Measurements from ENCODE around the gene TNP2. TPM values are rescaled to one million over a fixed set of nuclear protein-coding genes. Genes with fewer than 3 reads are reported as not detected.

Gene TNP2
- total RNA-seq: not detected

DNA sequence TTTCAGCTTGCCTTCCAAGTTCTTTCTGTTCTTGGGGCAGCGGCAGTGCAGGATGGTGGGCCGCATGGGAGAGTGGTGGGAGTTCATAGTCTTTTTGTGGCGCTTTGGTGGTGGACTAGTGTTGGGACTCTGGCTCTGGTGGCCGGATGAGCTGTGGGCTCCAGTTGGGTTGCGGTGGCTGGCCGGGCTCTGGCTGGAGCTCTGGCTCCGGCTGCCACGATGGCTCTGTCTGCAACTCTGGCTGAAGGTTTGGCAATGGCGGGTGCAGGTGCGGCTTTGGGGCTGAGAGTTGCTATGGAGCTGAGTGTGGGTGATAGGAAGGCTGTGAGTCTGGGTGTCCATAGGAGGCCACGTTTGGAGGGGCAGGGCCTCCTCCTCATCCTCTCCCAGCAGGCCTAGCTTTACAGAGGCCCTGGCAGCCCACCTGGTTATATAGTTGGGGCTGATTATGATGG lies at the start of gene TNP2:
TSS of gene TNP2 (minus strand) at position 405 of the 455 bp plus-strand sequence. CDS start at position 342, 63 bp downstream.
- CTCF ChIA-PET: interaction anchor here (0.6 kb wide), 1 partner anchor 1259 kb away, joined by 4 read pairs; no protein-coding TSS in a partner anchor
- Mint-ChIP-seq H3K36me3 (ENCODE audit: low read depth) (no peaks in the 10 kb centered on the region), H3K4me1 (ENCODE audit: low read depth) (peaks cover 11% of the 10 kb centered on the region)

DNA sequence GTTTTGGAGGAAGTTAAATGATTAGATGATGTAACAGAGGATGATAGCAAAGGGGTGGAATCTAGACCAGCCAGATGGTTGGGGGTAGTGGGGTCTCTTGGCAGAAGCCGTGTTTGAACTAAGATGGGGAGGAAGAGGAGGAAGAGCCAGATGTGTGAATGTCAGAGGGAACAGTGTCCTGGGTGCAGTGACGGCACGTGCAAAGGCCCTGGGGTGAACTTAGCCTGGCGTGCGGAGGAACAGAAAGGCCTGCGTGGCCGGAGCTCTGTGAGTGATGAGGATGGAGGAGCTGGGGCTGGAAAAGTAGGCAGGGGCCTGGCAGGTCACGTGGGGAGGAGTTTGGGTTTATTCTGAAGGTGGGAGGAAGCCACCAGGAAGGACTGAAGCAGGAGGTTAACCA lies 49.7 kb upstream of the TNP2 start:
- CTCF ChIA-PET: interaction anchor here (0.7 to 1.6 kb wide), 2 partner anchors 36 to 53 kb away, joined by 3 read pairs; no protein-coding TSS in a partner anchor
- no peaks in the 10 kb centered on the region for H3K27me3 Mint-ChIP-seq (ENCODE audit: low read depth)
- intact Hi-C loops (cut with micrococcal nuclease): no loop called here
- H3K27ac Mint-ChIP-seq: no peak overlapping the region
- no peaks in the 10 kb centered on the region for H3K4me1 Mint-ChIP-seq (ENCODE audit: low read depth)
- no peak for DNase-seq
- no peaks in the 10 kb centered on the region for H3K9me3 Mint-ChIP-seq
- H3K36me3 Mint-ChIP-seq (ENCODE audit: low read depth): no peaks in the 10 kb centered on the region
- H3K4me3 Mint-ChIP-seq: no peak overlapping the region

More for the DNA sequence above, at the start of gene TNP2:
- no peak for DNase-seq
- no peaks in the 10 kb centered on the region for H3K27me3 Mint-ChIP-seq (ENCODE audit: low read depth)
- no peaks in the 10 kb centered on the region for H3K9me3 Mint-ChIP-seq
- H3K4me3 Mint-ChIP-seq: no peak within 1 kb of the TSS
- no peak within 1 kb of the TSS for H3K27ac Mint-ChIP-seq
- intact Hi-C loops (cut with micrococcal nuclease): no loop called here

DNA sequence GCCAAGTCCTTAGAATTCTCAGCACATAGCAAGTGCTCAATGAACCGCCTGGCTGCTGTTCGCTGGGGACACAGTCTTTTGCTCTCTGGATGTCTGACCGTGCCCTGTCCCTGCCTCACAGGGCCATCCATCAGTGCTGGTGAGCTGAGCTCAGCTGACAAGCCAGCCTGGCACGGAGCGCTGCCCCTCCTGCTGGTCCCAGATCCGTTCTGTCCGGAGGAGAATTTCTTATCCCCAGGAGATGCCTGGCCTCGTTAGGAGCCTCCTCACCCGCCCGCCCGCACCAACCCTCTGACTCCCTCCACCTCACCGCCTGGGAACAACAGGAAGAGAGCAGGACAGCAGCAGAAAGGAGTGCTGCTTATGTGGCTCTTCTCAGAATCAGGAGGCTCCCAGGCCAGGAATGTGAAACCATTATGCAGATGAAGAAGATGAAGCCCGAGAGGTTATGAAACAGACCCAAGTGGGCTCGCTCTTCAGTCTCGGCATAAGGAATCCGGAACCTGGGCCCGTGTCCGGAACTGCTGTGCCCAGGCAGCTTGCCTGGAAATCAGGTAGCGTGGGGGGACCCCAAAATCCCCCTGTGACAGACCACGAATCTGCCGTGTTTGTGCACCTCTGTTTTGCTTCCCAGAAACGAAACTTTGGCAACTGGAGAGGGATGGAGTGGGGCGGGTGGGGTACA lies 47.3 kb upstream of the TNP2 start:
- Mint-ChIP-seq H3K27me3 (ENCODE audit: low read depth) (no peaks in the 10 kb centered on the region), H3K36me3 (ENCODE audit: low read depth) (no peaks in the 10 kb centered on the region), H3K27ac (no peak overlapping the region), H3K4me1 (ENCODE audit: low read depth) (peaks cover 17% of the 10 kb centered on the region), H3K4me3 (no peak overlapping the region), H3K9me3 (no peaks in the 10 kb centered on the region)
- intact Hi-C loops (cut with micrococcal nuclease): no loop called here
- CTCF ChIA-PET: no interaction called here
- DNase-seq: no peak

DNA sequence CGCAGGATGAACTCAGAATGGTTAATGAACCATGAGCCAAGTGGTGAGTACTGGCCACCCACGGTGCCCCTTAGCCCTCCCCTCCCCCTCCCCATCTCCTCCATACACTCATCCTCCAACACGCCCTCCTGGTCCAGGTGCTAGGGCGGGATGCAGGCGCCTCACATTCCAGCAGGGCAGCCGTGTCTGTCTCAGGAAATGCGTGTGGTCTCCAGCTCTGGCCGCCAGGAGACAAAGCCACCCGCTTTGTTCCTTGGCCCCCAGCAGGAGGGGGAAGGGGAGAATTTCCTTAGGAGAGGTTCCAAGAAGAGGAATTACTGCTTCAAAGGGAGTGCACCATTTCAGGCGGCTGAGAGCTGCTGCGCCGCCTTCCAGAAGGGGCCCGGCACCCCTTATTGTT lies 46.4 kb upstream of the TNP2 start:
- peaks cover 26% of the 10 kb centered on the region for H3K4me1 Mint-ChIP-seq (ENCODE audit: low read depth)
- intact Hi-C loops (cut with micrococcal nuclease): no loop called here
- no peaks in the 10 kb centered on the region for H3K36me3 Mint-ChIP-seq (ENCODE audit: low read depth)
- H3K27me3 Mint-ChIP-seq (ENCODE audit: low read depth): no peaks in the 10 kb centered on the region
- H3K4me3 Mint-ChIP-seq: no peak overlapping the region
- no peak for DNase-seq
- H3K27ac Mint-ChIP-seq: no peak overlapping the region
- CTCF ChIA-PET: no interaction called here
- no peaks in the 10 kb centered on the region for H3K9me3 Mint-ChIP-seq

DNA sequence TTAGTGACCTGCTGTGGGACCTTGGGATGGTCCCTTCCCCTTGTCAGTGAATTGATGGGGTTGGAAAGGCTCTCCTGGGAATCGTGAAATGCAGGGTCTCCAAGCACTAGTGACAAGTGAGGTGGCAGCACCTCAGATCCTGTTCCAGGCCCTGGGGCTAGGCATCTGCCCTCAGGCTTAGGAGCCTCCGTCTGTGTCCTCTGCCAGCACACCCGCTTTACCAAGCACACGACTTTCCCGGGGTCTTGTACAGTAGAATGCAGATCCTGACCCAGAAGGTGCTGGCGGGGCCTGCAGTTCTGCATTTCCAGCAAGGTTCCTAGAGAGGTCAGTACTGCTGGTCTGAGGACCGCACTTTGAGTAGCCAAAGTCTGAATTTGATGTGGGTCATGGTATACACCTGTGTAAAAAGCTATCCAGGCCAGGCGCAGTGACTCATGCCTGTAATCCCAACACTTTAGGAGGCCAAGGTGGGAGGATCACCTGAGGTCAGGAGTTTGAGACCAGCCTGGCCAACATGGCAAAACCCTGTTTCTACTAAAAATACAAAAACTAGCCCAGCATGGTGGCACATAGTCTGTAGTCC lies 45.3 kb upstream of the TNP2 start:
- CTCF ChIA-PET: interaction anchor here (1.0 kb wide), 1 partner anchor 328 kb away, joined by 3 read pairs; no protein-coding TSS in a partner anchor
- no peak overlapping the region for H3K4me3 Mint-ChIP-seq
- H3K9me3 Mint-ChIP-seq: no peaks in the 10 kb centered on the region
- H3K27ac Mint-ChIP-seq: no peak overlapping the region
- H3K4me1 Mint-ChIP-seq (ENCODE audit: low read depth): peaks cover 33% of the 10 kb centered on the region
- no peaks in the 10 kb centered on the region for H3K36me3 Mint-ChIP-seq (ENCODE audit: low read depth)
- DNase-seq: no peak
- no peaks in the 10 kb centered on the region for H3K27me3 Mint-ChIP-seq (ENCODE audit: low read depth)
- intact Hi-C loops (cut with micrococcal nuclease): loop anchor here (5.0 kb wide), 1 partner anchor 57 kb away; the partner anchor contains the start of gene SOCS1

DNA sequence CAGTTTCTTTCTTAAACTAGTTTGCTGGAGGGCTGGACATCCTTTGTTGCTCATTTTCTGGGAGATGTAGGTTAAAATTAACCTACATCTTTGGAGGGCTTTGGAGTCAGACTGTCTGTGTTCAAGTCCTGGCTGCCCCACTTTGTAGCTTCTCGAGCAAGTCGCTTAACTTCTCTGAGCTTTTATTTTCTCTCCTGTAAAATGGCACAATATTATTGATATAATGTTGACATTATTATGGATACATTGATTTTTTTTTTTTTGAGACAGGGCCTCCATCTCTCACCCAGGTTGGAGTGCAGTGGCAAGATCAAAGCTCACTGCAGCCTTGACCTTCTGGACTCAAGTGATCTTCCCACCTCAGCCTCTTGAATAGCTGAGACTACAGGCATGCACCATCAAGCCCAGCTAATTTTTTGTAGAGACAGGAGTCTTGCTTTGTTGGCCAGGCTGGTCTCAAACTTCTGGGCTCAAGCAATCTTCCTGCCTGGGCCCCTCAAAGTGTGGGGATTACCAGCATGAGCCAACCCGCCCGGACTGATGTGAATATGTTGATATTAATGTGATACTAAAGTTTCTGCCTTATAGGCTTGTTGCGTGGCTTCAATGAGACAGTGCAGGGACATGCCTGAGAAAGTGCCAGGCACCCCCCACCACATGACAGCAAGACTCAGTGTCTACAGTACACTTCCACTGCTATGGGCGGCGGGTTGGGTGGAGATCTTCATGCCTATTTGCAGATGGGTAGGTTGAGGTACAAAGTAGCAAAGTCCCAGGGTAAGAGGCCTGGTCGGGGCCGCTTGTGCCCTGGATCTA lies 44.6 kb upstream of the TNP2 start:
- no peaks in the 10 kb centered on the region for H3K9me3 Mint-ChIP-seq
- H3K4me3 Mint-ChIP-seq: no peak overlapping the region
- H3K36me3 Mint-ChIP-seq (ENCODE audit: low read depth): no peaks in the 10 kb centered on the region
- intact Hi-C loops (cut with micrococcal nuclease): loop anchor here (5.0 kb wide), 1 partner anchor 56 kb away; the partner anchor contains the start of gene SOCS1
- no peak for DNase-seq
- no peaks in the 10 kb centered on the region for H3K27me3 Mint-ChIP-seq (ENCODE audit: low read depth)
- CTCF ChIA-PET: interaction anchor here (0.6 to 1.0 kb wide), 4 partner anchors 59 to 328 kb away, joined by 3 to 5 read pairs (median 4); no protein-coding TSS in a partner anchor
- H3K27ac Mint-ChIP-seq: no peak overlapping the region
- H3K4me1 Mint-ChIP-seq (ENCODE audit: low read depth): peaks cover 33% of the 10 kb centered on the region

DNA sequence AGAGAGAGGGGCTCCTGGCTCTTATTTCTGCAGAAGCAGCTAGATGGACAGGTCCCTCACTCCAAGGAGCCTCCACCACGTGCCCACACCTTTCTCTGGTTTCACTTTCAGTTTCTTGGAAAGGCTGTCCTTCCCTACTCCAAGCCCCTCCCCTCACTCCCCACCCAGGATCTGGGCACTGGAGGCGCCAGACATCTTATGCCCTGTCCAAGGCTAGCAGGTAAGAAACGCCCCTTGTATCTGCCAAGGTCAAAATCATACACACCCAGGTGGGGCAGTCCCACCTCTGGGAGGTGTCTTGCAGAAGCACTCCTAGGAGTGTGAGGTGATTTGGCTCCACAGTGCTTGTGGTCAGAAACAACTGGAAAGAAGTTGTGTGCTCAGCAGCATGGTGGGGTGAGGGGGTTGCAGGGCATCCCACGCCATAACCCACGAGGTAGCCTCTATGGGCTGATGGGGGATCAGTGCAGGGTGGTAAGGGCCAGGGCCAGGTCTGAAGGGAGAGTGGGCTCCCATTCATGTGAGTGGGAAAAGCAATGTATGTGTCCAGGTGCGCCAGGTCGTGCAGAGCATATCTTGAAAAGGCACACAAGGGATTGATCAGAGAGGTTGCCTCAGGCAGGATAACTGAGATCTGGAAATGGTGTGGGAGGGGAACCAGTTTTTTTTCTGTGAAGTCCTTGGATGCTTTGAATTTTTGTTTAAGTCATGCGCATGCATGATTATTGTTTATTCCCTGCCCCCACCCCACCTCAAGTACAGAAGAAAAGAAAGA lies 43.8 kb upstream of the TNP2 start:
- Mint-ChIP-seq H3K4me1 (ENCODE audit: low read depth) (peaks cover 34% of the 10 kb centered on the region), H3K27ac (no peak overlapping the region), H3K36me3 (ENCODE audit: low read depth) (no peaks in the 10 kb centered on the region), H3K9me3 (no peaks in the 10 kb centered on the region), H3K27me3 (ENCODE audit: low read depth) (no peaks in the 10 kb centered on the region), H3K4me3 (no peak overlapping the region)
- intact Hi-C loops (cut with micrococcal nuclease): loop anchor here (5.0 kb wide), 1 partner anchor 56 kb away; the partner anchor contains the start of gene SOCS1
- peak; percentile 29 for DNase-seq
- CTCF ChIA-PET: interaction anchor here (0.6 to 1.6 kb wide), 7 partner anchors 15 to 348 kb away, joined by 3 to 5 read pairs (median 4); no protein-coding TSS in a partner anchor

DNA sequence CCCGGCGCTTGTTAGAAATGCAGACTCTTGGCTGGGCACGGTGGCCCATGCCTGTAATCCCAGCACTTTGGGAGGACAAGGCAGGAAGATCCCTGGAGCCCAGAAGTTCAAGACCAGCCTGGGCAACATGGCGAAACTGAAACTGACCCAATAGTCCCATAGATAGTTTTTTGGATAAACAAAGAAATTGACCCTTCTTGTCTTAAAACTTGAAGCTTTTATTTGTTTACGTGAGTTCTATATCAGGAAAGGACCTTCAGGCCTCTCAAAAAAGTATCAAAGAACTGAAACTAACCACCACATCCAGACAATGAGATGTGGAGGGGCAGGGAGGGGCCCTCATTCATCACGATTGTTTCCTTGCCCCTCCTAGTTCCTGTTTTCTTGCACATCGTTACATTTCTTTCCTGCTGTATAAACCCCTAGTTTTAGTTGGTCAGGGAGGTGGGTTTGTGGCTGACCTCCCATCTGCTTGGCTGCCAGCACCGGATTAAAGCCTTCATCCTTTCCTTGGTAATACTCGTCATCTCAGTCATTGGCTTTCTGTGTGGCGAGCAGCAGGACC lies 42.0 kb upstream of the TNP2 start:
- H3K4me3 Mint-ChIP-seq: no peak overlapping the region
- CTCF ChIA-PET: interaction anchor here (0.9 to 1.2 kb wide), 3 partner anchors 13 to 54 kb away, joined by 4 to 5 read pairs (median 4); no protein-coding TSS in a partner anchor
- peak; percentile 42 for DNase-seq
- no peak overlapping the region for H3K27ac Mint-ChIP-seq
- H3K9me3 Mint-ChIP-seq: no peaks in the 10 kb centered on the region
- no peaks in the 10 kb centered on the region for H3K36me3 Mint-ChIP-seq (ENCODE audit: low read depth)
- H3K4me1 Mint-ChIP-seq (ENCODE audit: low read depth): peaks cover 34% of the 10 kb centered on the region
- intact Hi-C loops (cut with micrococcal nuclease): loop anchor here (1.0 to 5.0 kb wide), 5 partner anchors 14 to 54 kb away; partner anchors contain the start of genes RMI2 and SOCS1
- no peaks in the 10 kb centered on the region for H3K27me3 Mint-ChIP-seq (ENCODE audit: low read depth)

DNA sequence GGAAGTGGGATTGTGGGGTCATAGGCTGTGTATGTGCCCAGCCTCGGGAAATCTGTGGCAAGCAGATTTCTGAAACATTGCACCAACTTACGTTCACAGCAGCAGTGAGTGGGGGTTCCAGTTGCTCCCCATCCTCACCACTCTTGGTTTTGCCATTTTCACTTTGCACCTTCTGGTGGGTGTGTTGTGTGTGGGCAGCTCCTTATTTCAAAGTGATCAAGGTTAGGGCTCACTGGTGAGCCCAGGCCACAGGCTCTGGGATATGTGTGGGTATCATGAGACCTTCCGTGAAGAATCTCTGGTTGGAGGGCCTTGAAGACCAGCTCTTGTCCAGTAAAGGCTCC lies 41.5 kb upstream of the TNP2 start:
- CTCF ChIA-PET: interaction anchor here (0.9 kb wide), 1 partner anchor 12 kb away, joined by 4 read pairs; no protein-coding TSS in a partner anchor
- H3K27ac Mint-ChIP-seq: no peak overlapping the region
- intact Hi-C loops (cut with micrococcal nuclease): loop anchor here (2.0 to 5.0 kb wide), 3 partner anchors 18 to 53 kb away; partner anchors contain the start of genes RMI2 and SOCS1
- no peaks in the 10 kb centered on the region for H3K27me3 Mint-ChIP-seq (ENCODE audit: low read depth)
- no peak for DNase-seq
- H3K36me3 Mint-ChIP-seq (ENCODE audit: low read depth): no peaks in the 10 kb centered on the region
- H3K4me3 Mint-ChIP-seq: no peak overlapping the region
- no peaks in the 10 kb centered on the region for H3K9me3 Mint-ChIP-seq
- H3K4me1 Mint-ChIP-seq (ENCODE audit: low read depth): peaks cover 34% of the 10 kb centered on the region

DNA sequence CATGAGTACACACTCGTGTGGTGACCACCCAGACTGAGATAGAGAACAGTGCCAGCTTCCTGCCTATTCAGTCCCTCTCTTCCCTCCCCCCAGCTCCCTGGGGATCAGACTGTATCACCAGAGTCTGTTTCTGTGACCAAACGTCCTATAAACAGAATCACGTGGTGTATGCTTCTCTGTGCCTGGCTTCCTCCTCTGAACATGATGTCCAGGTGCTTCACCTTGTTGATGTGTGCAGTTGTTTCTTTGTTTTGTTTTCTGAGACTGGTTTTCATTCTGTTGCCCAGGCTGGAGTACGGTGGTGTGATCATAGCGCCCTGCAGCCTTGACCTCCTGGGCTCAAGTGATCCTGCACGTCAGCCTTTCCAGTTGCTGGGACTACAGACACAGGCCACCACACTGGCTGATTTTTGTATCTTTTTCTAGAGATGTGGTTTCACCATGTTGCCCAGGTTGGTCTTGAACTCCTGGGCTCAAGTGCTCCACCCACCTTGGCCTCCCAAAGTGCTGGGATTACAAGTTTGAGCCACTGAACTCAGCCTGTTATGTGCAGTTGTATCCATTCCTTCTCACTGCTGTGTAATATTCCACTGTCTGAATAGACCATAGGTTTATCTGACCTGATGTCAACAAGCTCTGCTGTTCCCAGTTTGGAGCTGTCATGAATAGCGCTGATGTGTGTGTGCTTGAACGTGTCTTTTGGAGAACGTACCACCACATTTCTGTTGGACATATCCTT lies 40.9 kb upstream of the TNP2 start:
- intact Hi-C loops (cut with micrococcal nuclease): loop anchor here (2.0 to 5.0 kb wide), 3 partner anchors 19 to 53 kb away; partner anchors contain the start of genes RMI2 and SOCS1
- H3K9me3 Mint-ChIP-seq: no peaks in the 10 kb centered on the region
- no peak overlapping the region for H3K4me3 Mint-ChIP-seq
- CTCF ChIA-PET: interaction anchor here (0.9 kb wide), 1 partner anchor 12 kb away, joined by 4 read pairs; no protein-coding TSS in a partner anchor
- peaks cover 34% of the 10 kb centered on the region for H3K4me1 Mint-ChIP-seq (ENCODE audit: low read depth)
- H3K27ac Mint-ChIP-seq: no peak overlapping the region
- H3K27me3 Mint-ChIP-seq (ENCODE audit: low read depth): no peaks in the 10 kb centered on the region
- no peak for DNase-seq
- H3K36me3 Mint-ChIP-seq (ENCODE audit: low read depth): no peaks in the 10 kb centered on the region
